Stomach (tissue), 9 donors: ENCODE data around the gene TNRC6C. TPM values are rescaled to one million over a fixed set of nuclear protein-coding genes. Genes with fewer than 3 reads are reported as not detected.
A peak's percentile ranks its signal among the peaks of the same experiment; 100 is the strongest.

Experiments
- DNase-seq, 2 donors: peaks; one replicate each; pipeline versions ENCODE4 v3.0.0 to v3.0.0-alpha.2; 2013 to 2019
- H3K27ac ChIP-seq, 5 donors: fragments of 200-600 bp in 4 of 5; sonication (generic) in 4 of 5; one replicate each; pipeline ENCODE4 v1.5.1; 2013 to 2019; ENCODE audit warnings: mild to moderate bottlenecking in 1 of 5, moderate library complexity in 1 of 5
- H3K27me3 ChIP-seq, 3 donors: fragments of 200-600 bp; sonication (generic); one replicate each; pipeline ENCODE4 v1.5.1; 2017 to 2019; ENCODE audit warnings: mixed run types in 1 of 3
- H3K36me3 ChIP-seq, 4 donors: fragments of 200-600 bp; sonication (generic); 1 replicate in 3 of 4; 2 replicates in 1 of 4; pipeline ENCODE4 v1.5.1; 2016 to 2019
- H3K4me1 ChIP-seq, 4 donors: fragments of 200-600 bp; sonication (generic); one replicate each; pipeline ENCODE4 v1.5.1; 2016 to 2019
- H3K4me3 ChIP-seq, 4 donors: fragments of 200-600 bp; sonication (generic) in 3 of 4; one replicate each; pipeline ENCODE4 v1.5.1; 2016 to 2019; ENCODE audit warnings: mild to moderate bottlenecking in 1 of 4
- H3K9me3 ChIP-seq, 4 donors: fragments of 200-600 bp; sonication (generic); one replicate each; pipeline ENCODE4 v1.5.1; 2016 to 2019
- EP300 ChIP-seq: sonication (generic); formaldehyde crosslinking; IDR thresholded peaks from one replicate; pipeline ENCODE4 v1.6.1; 2017; ENCODE audit warnings: antibody characterized with exemption
- POLR2A ChIP-seq, 4 donors: fragments of 450-650 bp; IDR thresholded peaks; one replicate each; pipeline ENCODE4 v1.6.1; 2016; ENCODE audit warnings: antibody characterized with exemption in 4 of 4, control low read depth in 2 of 4, mild to moderate bottlenecking in 1 of 4, moderate library complexity in 1 of 4
- POLR2AphosphoS5 ChIP-seq, 3 donors: sonication (generic); formaldehyde crosslinking; IDR thresholded peaks; one replicate each; pipeline ENCODE4 v1.6.1; 2016; ENCODE audit warnings: antibody characterized with exemption in 3 of 3
- WGBS, 5 donors: extraction: QIAGEN DNeasy Blood & Tissue Kit in 3 of 5; methylation state at CpG; one replicate each; pipeline versions ENCODE4 v1.1.5 to v1.1.7; 2013 to 2018; 5-methylcytosine and 5-hydroxymethylcytosine counted together
- intact Hi-C: fragments of 100-400 bp; cut with DNase I; formaldehyde crosslinking; loops from one replicate; pipeline ENCODE4 v1.15.1; 2023; ENCODE audit warnings: low total_unique reads
- polyA plus RNA-seq, 3 donors: library from polyadenylated mRNA; stranded (reverse); fragments of 200-250 nt; gene quantifications; one replicate each; pipeline ENCODE4 v1.2.3, GENCODE V29; 2013
- total RNA-seq, 5 donors: library from RNA; depleted of rRNA; stranded (reverse); fragments of >200 nt; gene quantifications; one replicate each; pipeline versions ENCODE4 v1.1.0 to v1.2.3, GENCODE V29; 2014 to 2016
- TF ChIP-seq, protein P1 (sequence below), 7 experiments: fragments of 450-650 bp in 4 of 7; fragments of 200-600 bp in 3 of 7; sonication (generic) in 3 of 7; IDR thresholded peaks; one replicate each; pipeline ENCODE4 v1.5.1; 2016 to 2019; ENCODE audit warnings: antibody characterized with exemption in 7 of 7, control low read depth in 2 of 7, mild to moderate bottlenecking in 1 of 7
- donor health status: healthy with polysubstance abuse.
- donor health status: Bipolar disorder and iron deficiency.
- donor health status: healthy.

Gene TNRC6C
- total and polyA plus RNA-seq, 8 donors: 0.92 to 64.8 (median 9.6) TPM

DNA sequence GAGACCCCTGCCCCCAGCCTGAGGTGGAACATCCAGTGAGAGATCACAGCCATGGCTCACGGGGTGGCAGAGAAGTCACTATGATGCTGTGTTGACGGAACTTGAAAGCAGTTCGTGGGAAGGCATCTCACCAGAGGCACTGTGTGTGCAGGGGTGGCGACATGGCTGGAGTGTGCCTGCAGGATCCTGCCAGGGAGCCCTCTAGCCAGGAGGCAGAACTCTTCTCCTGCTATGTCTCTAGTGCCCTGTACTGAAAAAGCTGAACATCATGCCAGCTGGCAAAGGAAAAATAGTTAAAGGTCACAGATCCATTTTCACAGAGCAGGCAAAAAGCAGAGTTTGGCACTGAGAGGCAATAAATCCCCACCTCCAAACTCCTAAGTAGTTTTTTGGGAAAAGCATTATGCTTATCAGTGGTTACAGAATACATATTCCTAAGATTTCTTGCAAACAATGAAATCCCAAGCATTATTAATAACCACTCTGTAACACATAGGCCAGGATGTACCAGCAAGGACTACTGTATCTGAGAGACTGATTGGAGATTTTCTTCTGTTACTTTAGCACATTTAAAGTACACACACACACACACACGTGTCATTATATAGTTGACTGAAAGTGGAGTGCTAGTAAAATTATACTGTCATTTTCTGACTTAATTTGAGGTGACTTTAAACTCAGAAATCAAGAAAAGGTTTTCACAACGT is 36.8 kb downstream of the TNRC6C start:
- peaks cover 5 to 46% (median 28%) of the 10 kb centered on the region in 4 donors for H3K4me1 ChIP-seq
- no peak overlapping the region for H3K4me3 ChIP-seq
- 47 to 62% (median 54%) methylated on average over 6 of the region's 6 CpGs for WGBS, 5 donors
- TF ChIP-seq, protein P1, sequence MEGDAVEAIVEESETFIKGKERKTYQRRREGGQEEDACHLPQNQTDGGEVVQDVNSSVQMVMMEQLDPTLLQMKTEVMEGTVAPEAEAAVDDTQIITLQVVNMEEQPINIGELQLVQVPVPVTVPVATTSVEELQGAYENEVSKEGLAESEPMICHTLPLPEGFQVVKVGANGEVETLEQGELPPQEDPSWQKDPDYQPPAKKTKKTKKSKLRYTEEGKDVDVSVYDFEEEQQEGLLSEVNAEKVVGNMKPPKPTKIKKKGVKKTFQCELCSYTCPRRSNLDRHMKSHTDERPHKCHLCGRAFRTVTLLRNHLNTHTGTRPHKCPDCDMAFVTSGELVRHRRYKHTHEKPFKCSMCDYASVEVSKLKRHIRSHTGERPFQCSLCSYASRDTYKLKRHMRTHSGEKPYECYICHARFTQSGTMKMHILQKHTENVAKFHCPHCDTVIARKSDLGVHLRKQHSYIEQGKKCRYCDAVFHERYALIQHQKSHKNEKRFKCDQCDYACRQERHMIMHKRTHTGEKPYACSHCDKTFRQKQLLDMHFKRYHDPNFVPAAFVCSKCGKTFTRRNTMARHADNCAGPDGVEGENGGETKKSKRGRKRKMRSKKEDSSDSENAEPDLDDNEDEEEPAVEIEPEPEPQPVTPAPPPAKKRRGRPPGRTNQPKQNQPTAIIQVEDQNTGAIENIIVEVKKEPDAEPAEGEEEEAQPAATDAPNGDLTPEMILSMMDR (IDR thresholded peaks at IDR 0.05): no peak
- TF ChIP-seq EP300: no peak
- no peak for TF ChIP-seq POLR2A (IDR thresholded peaks at IDR 0.05)
- TF ChIP-seq POLR2AphosphoS5 (IDR thresholded peaks at IDR 0.05): no peak
- H3K27me3 ChIP-seq: no peaks in the 10 kb centered on the region
- DNase-seq: peak in 1 of 2 donors; percentile 13
- H3K9me3 ChIP-seq: no peaks in the 10 kb centered on the region
- no peak overlapping the region for H3K27ac ChIP-seq
- intact Hi-C loops: no loop called here
- no peaks in the 10 kb centered on the region for H3K36me3 ChIP-seq

DNA sequence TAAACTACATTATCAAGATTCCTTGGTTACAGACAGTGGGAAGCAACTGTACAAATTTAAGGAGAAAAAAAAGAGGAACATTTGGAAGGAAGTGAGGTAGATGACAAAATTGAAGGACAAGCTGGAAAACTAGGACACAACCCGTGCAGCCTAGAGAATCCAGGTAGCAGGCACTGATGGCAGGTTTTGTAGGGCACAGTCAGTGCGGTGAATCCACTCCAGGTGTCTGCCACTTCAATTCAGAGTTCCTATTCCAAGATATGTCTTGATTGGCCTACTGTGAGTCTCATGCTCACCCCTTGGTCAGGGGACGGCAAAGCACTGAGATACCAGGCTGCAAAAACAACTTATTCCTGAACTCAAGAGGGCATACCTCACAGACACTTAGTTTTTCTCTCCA is 37.8 kb downstream of the TNRC6C start:
- no peaks in the 10 kb centered on the region for H3K9me3 ChIP-seq
- H3K27ac ChIP-seq: no peak overlapping the region
- no peaks in the 10 kb centered on the region for H3K27me3 ChIP-seq
- TF ChIP-seq EP300 (no peak), POLR2A (IDR thresholded peaks at IDR 0.05) (no peak), POLR2AphosphoS5 (IDR thresholded peaks at IDR 0.05) (no peak)
- TF ChIP-seq, protein P1 (IDR thresholded peaks at IDR 0.05): no peak
- H3K36me3 ChIP-seq: no peaks in the 10 kb centered on the region
- intact Hi-C loops: no loop called here
- H3K4me1 ChIP-seq: peaks cover 5 to 55% (median 33%) of the 10 kb centered on the region in 4 donors
- DNase-seq: no peak
- no peak overlapping the region for H3K4me3 ChIP-seq
- 82 to 92% (median 87%) methylated on average over 3 of the region's 3 CpGs for WGBS, 5 donors

DNA sequence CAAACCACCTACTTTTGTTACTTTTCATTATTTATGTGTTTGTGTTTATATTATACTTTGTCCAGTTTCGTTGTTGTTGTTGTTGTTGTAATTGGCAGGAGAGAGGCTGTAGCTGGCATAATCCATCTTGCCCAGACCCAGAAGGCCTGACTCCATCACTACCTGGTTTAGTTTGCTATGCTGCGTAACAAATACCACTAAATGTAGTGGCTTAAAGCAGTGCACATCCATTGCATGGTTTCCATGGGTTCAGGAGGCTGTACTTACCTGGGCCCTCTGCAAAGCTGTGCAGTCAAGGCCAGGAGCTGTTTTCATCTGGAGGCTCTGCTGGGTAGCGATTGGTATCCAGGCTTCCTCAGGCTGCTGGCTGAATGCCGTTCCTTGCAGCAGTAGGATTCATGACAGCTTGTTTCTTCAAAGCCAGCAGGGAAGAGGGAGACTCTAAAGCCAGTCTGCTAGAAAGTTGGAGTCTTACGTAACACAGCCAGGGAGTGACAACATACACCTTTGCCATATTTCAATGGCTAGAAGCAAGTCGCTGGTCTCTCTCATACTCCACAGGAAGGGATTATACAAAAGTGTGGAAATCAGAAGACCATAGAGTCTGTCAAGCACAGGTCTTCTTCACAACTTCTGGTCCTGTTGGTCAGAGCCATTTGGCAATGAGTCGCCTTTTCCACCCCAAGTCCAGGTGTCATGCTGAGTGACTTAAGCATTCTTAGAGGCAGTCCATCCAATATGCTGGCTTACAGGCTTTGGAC is 41.1 kb downstream of the TNRC6C start:
- no peak for DNase-seq
- Histone ChIP-seq H3K36me3 (peaks cover 0 to 4% (median under 1%) of the 10 kb centered on the region in 4 donors), H3K4me1 (peaks cover 5 to 51% (median 30%) of the 10 kb centered on the region in 4 donors), H3K27me3 (no peaks in the 10 kb centered on the region), H3K27ac (no peak overlapping the region), H3K9me3 (no peaks in the 10 kb centered on the region), H3K4me3 (no peak overlapping the region)
- 87 to 95% (median 94%) methylated on average over 6 to 7 of the region's 7 CpGs for WGBS, 5 donors
- TF ChIP-seq POLR2AphosphoS5 (IDR thresholded peaks at IDR 0.05): no peak
- TF ChIP-seq, protein P1 (IDR thresholded peaks at IDR 0.05): no peak
- TF ChIP-seq EP300: no peak
- TF ChIP-seq POLR2A (IDR thresholded peaks at IDR 0.05): no peak
- intact Hi-C loops: no loop called here

DNA sequence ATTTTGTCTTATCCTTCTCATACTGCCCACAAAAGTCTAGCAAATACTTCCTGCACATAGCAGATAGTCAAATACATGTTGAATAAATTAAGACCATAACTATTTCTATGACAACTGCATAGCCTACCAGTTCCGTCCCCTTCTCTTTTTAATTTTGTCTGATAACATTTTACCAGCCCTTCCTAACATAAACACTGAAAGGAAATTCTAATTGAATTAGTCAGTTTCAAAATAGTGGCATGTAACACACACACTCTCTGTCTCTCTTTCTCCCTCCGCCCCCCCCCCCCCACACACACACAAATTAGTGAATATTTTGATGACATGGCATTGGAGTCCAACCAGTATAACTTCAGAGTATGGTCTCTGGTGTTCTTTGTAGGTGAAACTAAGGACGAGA is 41.8 kb downstream of the TNRC6C start:
- H3K36me3 ChIP-seq: peaks cover 0 to 11% (median 4%) of the 10 kb centered on the region in 4 donors
- peaks cover 5 to 44% (median 24%) of the 10 kb centered on the region in 4 donors for H3K4me1 ChIP-seq
- no peak overlapping the region for H3K27ac ChIP-seq
- intact Hi-C loops: no loop called here
- TF ChIP-seq POLR2A (IDR thresholded peaks at IDR 0.05): no peak
- TF ChIP-seq EP300: no peak
- TF ChIP-seq POLR2AphosphoS5 (IDR thresholded peaks at IDR 0.05): no peak
- TF ChIP-seq, protein P1 (IDR thresholded peaks at IDR 0.05): no peak
- WGBS, 5 donors: 63 to 78% (median 69%) methylated on average over 3 of the region's 3 CpGs
- no peak for DNase-seq
- no peaks in the 10 kb centered on the region for H3K27me3 ChIP-seq
- H3K9me3 ChIP-seq: no peaks in the 10 kb centered on the region
- no peak overlapping the region for H3K4me3 ChIP-seq
